ENCODE data around the gene GIMAP8. TPM values are rescaled to one million over a fixed set of nuclear protein-coding genes. Genes with fewer than 3 reads are reported as not detected.

The GIMAP8 gene
- total and polyA plus RNA-seq, 2 of the 8 experiments (the other 6 are each of a cell fraction or from before 2014, with no cell fraction given): not detected

DNA sequence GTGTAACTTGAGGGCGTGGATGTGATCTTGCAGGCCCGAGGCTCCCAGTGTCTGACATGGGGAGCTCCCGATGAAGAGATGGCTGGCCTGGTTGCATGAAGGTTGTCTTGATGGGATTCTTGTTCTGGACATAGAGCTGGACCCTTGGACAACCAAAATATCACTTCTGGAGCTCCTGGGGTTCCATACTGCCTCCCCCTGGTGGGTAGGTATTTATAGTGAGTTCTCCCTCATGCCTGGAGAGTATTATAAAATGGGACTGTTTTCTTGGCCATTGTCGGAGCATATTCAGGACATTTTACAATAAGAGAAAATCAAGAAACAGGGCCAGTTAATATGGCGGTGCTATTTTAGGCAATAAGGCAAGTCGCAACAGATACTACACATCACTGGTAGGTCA, 32.6 kb upstream of the GIMAP8 start:
- H3K4ac ChIP-seq (replicated peaks; ENCODE audit: insufficient read length, low read depth, low read length): no peak overlapping the region
- H2BK5ac ChIP-seq (ENCODE audit: low read depth, low read length): no peak overlapping the region
- no peak overlapping the region for H2BK20ac ChIP-seq (ENCODE audit: low read length)
- no peaks in the 10 kb centered on the region for H3K9me3 ChIP-seq (ENCODE audit: insufficient read depth in 2 of 2, low read depth in 1 of 2, low read length in 1 of 2)
- no peaks in the 10 kb centered on the region; a peak in 1 of 8 replicates for H3K36me3 ChIP-seq (ENCODE audit: control insufficient read depth in 2 of 4, insufficient read depth in 4 of 4, low read length in 3 of 4)
- H4K5ac ChIP-seq (ENCODE audit: insufficient read length, low read depth, low read length): no peak overlapping the region
- H3K23me2 ChIP-seq (ENCODE audit: low read depth, low read length): no peaks in the 10 kb centered on the region
- DNase-seq (ENCODE audit: low read depth in 1 of 2, low spot score in 2 of 2): peak in 1 of 2 experiments; percentile 29
- H4K91ac ChIP-seq (replicated peaks; ENCODE audit: insufficient read length, low read length): no peak overlapping the region
- H3K4me3 ChIP-seq (ENCODE audit: extremely low read depth in 1 of 4, insufficient read depth in 2 of 4, low read depth in 3 of 4, low read length in 4 of 4): no peak overlapping the region
- H4K20me1 ChIP-seq (replicated peaks in 1 of 2; ENCODE audit: control insufficient read depth in 1 of 2, insufficient read depth in 2 of 2, low read length in 2 of 2): no peaks in the 10 kb centered on the region
- H3K23ac ChIP-seq (ENCODE audit: insufficient read length): no peak overlapping the region
- no peak overlapping the region for H3K18ac ChIP-seq (ENCODE audit: extremely low read depth, low read length)
- H2BK12ac ChIP-seq (ENCODE audit: low read depth, low read length): no peak overlapping the region
- CTCF ChIA-PET (ENCODE audit: partially characterized antibody): interaction anchor here (0.6 to 2.2 kb wide), 20 partner anchors 9 to 675 kb away, joined by 3 to 6 read pairs (median 3); partner anchors contain the start of gene RARRES2
- H3K14ac ChIP-seq (ENCODE audit: insufficient read length): no peak overlapping the region
- H2AFZ ChIP-seq (ENCODE audit: low read length): no peak overlapping the region
- no peak overlapping the region for H3K56ac ChIP-seq (replicated peaks; ENCODE audit: insufficient read length, low read depth, low read length)
- H3K4me2 ChIP-seq (ENCODE audit: insufficient read depth in 1 of 2, low read depth in 2 of 2, low read length in 2 of 2): no peak overlapping the region
- 89% methylated on average over 6 of the region's 6 CpGs; no CpG with 5 or more reads in 1 of the 2 experiments for WGBS, 2 experiments (ENCODE audit: extremely low coverage in 1 of 2, insufficient coverage in 1 of 2, insufficient read length in 1 of 2, insufficient replicate concordance in 2 of 2, low coverage in 1 of 2, low lambda C conversion rate in 2 of 2, missing lambda C conversion rate in 1 of 2)
- no peak overlapping the region for H3K27ac ChIP-seq (ENCODE audit: low read depth, low read length)
- no peak overlapping the region for H2BK15ac ChIP-seq (ENCODE audit: low read length)
- peaks cover 0 to 3% (median 0%) of the 10 kb centered on the region in 4 experiments; a peak in 2 of 7 replicates for H3K4me1 ChIP-seq (replicated peaks in 1 of 4; ENCODE audit: control insufficient read depth in 3 of 4, insufficient read depth in 4 of 4, low read length in 3 of 4)
- no peaks in the 10 kb centered on the region for H3K79me1 ChIP-seq (ENCODE audit: low read depth, low read length)
- no peaks in the 10 kb centered on the region for H3K79me2 ChIP-seq (ENCODE audit: control insufficient read depth in 1 of 2, insufficient read depth in 2 of 2, low read length in 2 of 2)
- no peaks in the 10 kb centered on the region for H3K27me3 ChIP-seq (replicated peaks in 1 of 4; ENCODE audit: control insufficient read depth in 3 of 4, extremely low read depth in 1 of 4, insufficient read depth in 3 of 4, low read length in 3 of 4)
- no peak overlapping the region for H3K9ac ChIP-seq (replicated peaks in 1 of 4; ENCODE audit: extremely low read depth in 1 of 4, low read depth in 3 of 4, low read length in 3 of 4)
- FAIRE-seq: no peak
- POLR2A ChIA-PET (ENCODE audit: partially characterized antibody): interaction anchor here (0.7 to 2.9 kb wide), 8 partner anchors 9 to 78 kb away, joined by 3 to 12 read pairs (median 4); partner anchors contain the start of gene REPIN1
- H2BK120ac ChIP-seq (replicated peaks; ENCODE audit: low read depth, low read length): no peak overlapping the region
- H2AK5ac ChIP-seq (ENCODE audit: low read depth, low read length): no peak overlapping the region
- no peak overlapping the region for H4K8ac ChIP-seq (ENCODE audit: extremely low read depth, insufficient read depth, low read length)
- no peak for TF ChIP-seq RXRA (IDR thresholded peaks at IDR 0.05; ENCODE audit: insufficient read depth, low read depth, low read length)
- peak; percentile 32 to 42; a peak in 3 of 4 replicates for TF ChIP-seq RAD21 (IDR thresholded peaks at IDR 0.05 in 1 of 2, conservative IDR thresholded peaks at IDR 0.05 in 1 of 2; ENCODE audit: low read depth in 2 of 2, low read length in 2 of 2)
- TF ChIP-seq POLR2AphosphoS5 (IDR thresholded peaks at IDR 0.05; ENCODE audit: low read depth, low read length): no peak
- no peak for TF ChIP-seq TAF1 (IDR thresholded peaks at IDR 0.05; ENCODE audit: low read depth, low read length)
- TF ChIP-seq JUN (IDR thresholded peaks at IDR 0.05; ENCODE audit: low read depth, low read length): no peak
- no peak for TF ChIP-seq BCL11A (IDR thresholded peaks at IDR 0.05; ENCODE audit: low read depth in 2 of 2, low read length in 2 of 2)
- no peak for TF ChIP-seq EZH2 (IDR thresholded peaks at IDR 0.05; ENCODE audit: low read depth, low read length, severe bottlenecking)
- TF ChIP-seq RNF2 (IDR thresholded peaks at IDR 0.05; ENCODE audit: borderline replicate concordance, low read depth, low read length, missing control alignments, poor library complexity, severe bottlenecking): no peak
- no peak for TF ChIP-seq PHF8 (conservative IDR thresholded peaks at IDR 0.05; ENCODE audit: low read depth, low read length)
- TF ChIP-seq CBX5 (IDR thresholded peaks at IDR 0.05; ENCODE audit: low read depth, low read length): no peak

Data from H1 (cell line).